GM19099 (cell line): ENCODE data around the gene DMRT3.

Source experiments
- POLR2A ChIP-seq: IDR thresholded peaks from 3 replicates; pipeline ENCODE4 v1.6.1; 2011; ENCODE audit warnings: low read depth; ENCODE audit not compliant: insufficient read length; ENCODE audit errors: extremely low read depth

The DMRT3 gene

DNA sequence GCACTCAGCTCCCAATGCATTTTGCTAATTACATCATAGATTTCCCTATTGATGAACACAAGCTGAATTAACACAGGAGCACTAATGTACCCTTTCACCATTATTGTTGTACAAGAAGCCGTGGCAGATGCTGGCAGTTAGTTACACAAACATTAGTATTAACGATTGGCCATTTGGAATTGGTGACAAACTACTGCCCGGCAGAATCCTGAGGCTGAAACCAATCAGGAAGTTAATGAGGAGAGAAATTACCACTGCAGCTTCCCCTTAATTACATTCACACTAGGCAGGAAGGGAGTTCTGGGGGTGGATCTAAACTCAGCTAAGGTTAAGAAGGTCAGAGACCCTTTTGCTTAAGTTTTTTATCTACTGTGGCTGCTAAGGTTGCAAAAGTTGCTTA lies 9.6 kb upstream of the DMRT3 start:
- no peak for TF ChIP-seq POLR2A

DNA sequence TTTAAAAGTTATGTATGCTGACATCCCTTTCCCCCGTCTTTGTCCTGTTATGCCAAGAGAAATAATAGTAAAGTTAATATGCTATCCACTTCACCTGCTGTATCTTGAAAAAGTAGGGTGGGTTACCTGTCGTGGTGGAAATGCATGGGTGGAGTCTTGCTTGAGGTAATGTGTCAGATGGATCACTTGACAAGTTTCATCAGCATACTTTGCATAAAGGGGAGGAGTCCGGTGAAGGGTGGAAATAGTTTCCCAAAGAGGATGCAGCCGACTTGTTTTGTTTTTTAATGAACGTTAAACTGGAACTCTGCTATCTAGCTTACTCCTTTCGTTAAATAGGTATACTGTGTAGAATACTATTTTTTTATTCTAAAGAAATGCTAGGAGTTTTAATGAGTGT lies 9.0 kb upstream of the DMRT3 start:
- TF ChIP-seq POLR2A: no peak

GRCh38 chr9:967903-968641 lies 8.4 kb upstream of the DMRT3 start:
- TF ChIP-seq POLR2A: no peak

GRCh38 chr9:969310-970150 lies 6.9 kb upstream of the DMRT3 start:
- TF ChIP-seq POLR2A: no peak

GRCh38 chr9:970151-970996 lies 6.1 kb upstream of the DMRT3 start:
- no peak for TF ChIP-seq POLR2A

DNA sequence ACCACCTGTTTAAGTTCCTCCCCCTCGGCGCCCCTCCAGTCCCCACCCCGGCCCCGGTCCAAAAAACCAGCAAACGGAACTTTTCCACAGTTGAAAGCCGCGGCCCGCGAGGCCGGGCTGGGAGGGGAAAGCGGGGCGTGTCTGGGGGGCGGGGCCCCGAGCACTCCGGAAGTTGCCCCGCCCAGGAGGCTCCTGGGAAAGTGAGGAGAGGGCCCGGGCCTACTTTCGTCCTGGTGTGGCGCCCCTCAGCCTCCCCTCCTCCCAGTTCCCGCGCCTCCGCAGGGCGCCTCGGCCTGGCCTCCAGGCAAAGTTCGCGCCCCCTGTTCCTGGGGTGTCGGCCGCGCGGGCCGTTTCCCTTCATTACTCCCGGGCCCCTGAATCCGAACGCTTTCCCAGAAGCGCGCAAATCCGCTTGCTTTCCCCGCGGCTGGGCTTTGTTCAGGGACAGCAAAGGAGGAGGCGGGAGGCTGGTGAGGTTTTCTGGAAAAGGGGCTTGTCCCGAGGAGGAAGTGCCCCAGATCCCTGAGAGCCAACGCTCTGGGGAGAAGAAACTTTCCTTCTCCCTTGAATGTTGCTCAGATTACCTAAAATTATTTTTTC lies 4.5 kb upstream of the DMRT3 start:
- TF ChIP-seq POLR2A: no peak

DNA sequence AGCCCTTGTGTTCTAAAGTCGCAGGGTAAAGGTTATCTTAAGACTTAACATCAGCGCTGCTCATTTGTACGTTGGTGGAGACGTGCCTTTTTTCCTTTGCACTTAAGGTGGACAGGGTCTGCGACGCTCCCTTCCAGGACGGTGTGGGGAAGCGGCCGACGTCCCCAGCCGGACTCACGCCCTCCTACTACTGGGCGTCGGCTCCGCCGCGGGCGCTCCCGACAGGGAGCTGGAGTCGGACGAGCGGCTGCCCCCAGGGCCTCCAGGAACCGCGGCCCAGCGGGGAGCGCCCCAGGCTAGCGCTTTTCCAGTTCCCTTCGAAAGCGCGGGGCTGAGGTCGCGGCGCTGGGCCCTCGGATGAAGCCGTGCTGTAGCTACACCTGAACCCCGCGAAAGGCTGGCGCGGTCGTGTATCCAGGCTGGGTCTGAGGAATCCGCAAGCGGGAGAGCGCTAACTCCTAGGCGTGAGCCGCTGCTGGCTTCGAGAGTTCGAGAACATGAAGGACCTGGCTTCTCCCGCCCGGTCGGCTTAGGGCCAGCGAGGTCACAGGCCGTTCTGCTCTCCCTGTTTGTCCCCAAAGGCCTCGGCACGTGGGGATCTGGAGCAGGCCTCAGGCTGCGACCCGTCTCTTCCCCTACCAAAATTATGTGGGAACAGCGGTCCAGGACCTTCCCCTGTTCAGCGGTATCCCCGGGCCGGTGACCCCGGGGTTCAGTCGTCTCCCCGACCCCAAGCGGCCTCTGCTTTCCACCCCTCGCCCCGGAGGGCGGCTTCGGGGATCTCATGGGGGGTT lies 3.8 kb upstream of the DMRT3 start:
- TF ChIP-seq POLR2A: no peak

DNA sequence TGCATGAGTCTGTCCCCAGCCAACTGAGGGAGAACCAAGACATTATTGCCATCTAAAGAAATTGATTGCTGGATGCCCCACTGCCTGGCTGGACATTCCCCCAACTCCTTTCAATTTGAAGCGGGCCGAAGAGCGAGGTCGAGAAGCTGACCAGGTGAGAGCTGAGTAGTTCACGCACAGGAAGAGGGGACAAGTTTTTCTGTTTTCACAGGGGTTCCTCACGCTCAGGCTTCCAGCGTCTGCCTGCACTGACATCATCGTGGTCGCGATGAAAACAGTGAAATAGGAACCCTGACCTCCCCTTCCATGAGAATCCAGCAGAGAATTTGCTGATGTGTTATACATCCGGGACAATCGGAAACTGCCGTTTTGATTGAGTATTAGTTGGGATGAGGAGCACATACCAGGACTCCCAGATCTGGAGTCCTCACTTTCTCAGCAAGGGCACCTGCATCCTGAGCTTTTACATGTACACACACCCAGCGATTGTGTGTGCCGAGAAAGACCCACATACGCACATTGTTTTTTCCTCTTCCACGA lies 3.1 kb upstream of the DMRT3 start:
- no peak for TF ChIP-seq POLR2A

- no peak for TF ChIP-seq POLR2A
Observed at GRCh38 chr9:974031-974995, 2.1 kb upstream of the DMRT3 start.

GRCh38 chr9:974996-975739 lies 1.3 kb upstream of the DMRT3 start:
- TF ChIP-seq POLR2A: no peak

- no peak for TF ChIP-seq POLR2A
Observed at GRCh38 chr9:975740-976257, 656 bp upstream of the DMRT3 start.

GRCh38 chr9:976943-977837 lies 735 bp downstream of the DMRT3 start:
- TF ChIP-seq POLR2A: no peak
